ENCODE results near the gene NMRK2. TPM values are rescaled to one million over a fixed set of nuclear protein-coding genes. Genes with fewer than 3 reads are reported as not detected.

NMRK2 gene
- total and polyA plus RNA-seq, 2 of the 13 experiments (the other 11 are each of a cell fraction or from before 2014, with no cell fraction given): not detected

DNA sequence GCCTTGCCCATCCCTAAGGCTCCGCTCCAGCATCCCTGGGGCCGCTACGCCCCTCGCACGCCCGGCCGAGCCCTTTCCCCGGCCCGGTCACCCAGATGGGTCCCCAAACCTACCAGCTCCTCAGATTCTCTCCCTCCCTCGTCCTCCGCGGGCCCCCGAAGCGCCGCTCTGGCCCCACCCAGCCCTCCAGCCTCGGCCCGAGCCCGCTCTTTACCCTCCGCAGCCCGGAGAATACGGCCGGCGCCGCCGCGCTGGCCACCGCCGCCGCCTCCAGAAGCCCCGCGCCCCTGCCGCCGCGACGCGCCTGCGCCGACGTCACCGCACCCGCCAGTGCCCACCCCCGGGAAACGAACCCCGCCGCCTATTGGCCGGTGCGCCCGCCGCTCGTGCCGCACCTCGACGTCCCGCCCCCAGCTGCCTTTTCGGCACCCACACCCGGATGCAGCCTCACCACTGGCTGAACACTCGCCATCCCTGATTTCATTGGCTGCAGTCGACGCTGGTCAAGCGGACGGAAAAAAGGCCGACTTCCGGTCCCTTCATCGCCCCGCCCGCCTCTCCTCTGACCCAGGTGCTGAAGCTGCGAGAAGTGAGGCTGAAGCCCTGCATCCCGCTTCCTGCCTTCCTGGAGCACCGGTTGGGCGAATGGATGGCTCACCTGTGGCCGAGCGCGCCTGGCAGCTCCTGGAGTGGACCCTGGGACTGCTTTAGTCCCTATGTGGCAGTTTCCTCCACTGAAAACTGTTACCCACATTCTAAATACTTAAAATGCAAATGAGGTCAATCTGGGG lies 38.1 kb downstream of the NMRK2 start, which contains the start of gene DAPK3 (continued):
- TF ChIP-seq ZNF749 (CRISPR knock-in tag; IDR thresholded peaks at IDR 0.05; ENCODE audit: borderline replicate concordance): no peak; the same call in 1 of the 2 replicates
- no peak for TF ChIP-seq ZNF816 (CRISPR knock-in tag; IDR thresholded peaks at IDR 0.05; ENCODE audit: borderline replicate concordance)
- no peak; the same call in 1 of the 2 replicates for TF ChIP-seq ZNF556 (CRISPR knock-in tag; IDR thresholded peaks at IDR 0.05; ENCODE audit: borderline replicate concordance)
- no peak for TF ChIP-seq YEATS4 (CRISPR knock-in tag; IDR thresholded peaks at IDR 0.05; ENCODE audit: borderline replicate concordance)
- no peak for TF ChIP-seq TRIM24 (CRISPR knock-in tag; IDR thresholded peaks at IDR 0.05)
- TF ChIP-seq ZNF577 (CRISPR knock-in tag; IDR thresholded peaks at IDR 0.05; ENCODE audit: borderline replicate concordance, low read depth): no peak
- TF ChIP-seq ZNF572 (CRISPR knock-in tag; IDR thresholded peaks at IDR 0.05): no peak
- TF ChIP-seq, protein P1, sequence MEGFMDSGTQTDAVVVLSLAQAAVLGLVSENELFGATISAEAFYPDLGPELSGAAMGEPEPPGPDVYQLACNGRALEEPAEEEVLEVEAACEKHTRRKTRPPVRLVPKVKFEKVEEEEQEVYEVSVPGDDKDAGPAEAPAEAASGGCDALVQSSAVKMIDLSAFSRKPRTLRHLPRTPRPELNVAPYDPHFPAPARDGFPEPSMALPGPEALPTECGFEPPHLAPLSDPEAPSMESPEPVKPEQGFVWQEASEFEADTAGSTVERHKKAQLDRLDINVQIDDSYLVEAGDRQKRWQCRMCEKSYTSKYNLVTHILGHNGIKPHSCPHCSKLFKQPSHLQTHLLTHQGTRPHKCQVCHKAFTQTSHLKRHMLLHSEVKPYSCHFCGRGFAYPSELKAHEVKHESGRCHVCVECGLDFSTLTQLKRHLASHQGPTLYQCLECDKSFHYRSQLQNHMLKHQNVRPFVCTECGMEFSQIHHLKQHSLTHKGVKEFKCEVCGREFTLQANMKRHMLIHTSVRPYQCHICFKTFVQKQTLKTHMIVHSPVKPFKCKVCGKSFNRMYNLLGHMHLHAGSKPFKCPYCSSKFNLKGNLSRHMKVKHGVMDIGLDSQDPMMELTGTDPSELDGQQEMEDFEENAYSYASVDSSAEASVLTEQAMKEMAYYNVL (CRISPR knock-in tag; IDR thresholded peaks at IDR 0.05; ENCODE audit: borderline replicate concordance): no peak
- TF ChIP-seq, protein P2, sequence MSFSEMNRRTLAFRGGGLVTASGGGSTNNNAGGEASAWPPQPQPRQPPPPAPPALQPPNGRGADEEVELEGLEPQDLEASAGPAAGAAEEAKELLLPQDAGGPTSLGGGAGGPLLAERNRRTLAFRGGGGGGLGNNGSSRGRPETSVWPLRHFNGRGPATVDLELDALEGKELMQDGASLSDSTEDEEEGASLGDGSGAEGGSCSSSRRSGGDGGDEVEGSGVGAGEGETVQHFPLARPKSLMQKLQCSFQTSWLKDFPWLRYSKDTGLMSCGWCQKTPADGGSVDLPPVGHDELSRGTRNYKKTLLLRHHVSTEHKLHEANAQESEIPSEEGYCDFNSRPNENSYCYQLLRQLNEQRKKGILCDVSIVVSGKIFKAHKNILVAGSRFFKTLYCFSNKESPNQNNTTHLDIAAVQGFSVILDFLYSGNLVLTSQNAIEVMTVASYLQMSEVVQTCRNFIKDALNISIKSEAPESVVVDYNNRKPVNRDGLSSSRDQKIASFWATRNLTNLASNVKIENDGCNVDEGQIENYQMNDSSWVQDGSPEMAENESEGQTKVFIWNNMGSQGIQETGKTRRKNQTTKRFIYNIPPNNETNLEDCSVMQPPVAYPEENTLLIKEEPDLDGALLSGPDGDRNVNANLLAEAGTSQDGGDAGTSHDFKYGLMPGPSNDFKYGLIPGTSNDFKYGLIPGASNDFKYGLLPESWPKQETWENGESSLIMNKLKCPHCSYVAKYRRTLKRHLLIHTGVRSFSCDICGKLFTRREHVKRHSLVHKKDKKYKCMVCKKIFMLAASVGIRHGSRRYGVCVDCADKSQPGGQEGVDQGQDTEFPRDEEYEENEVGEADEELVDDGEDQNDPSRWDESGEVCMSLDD (CRISPR knock-in tag; IDR thresholded peaks at IDR 0.05; ENCODE audit: borderline replicate concordance): no peak
- no peak for TF ChIP-seq RNF2 (conservative IDR thresholded peaks at IDR 0.05; ENCODE audit: low read depth)
- TF ChIP-seq MEIS1 (CRISPR knock-in tag; IDR thresholded peaks at IDR 0.05; ENCODE audit: borderline replicate concordance): peak; percentile 66; the same call in 1 of the 2 replicates
- no peak for TF ChIP-seq ZNF605 (CRISPR knock-in tag; IDR thresholded peaks at IDR 0.05)
- no peak for TF ChIP-seq PLRG1 (conservative IDR thresholded peaks at IDR 0.05)
- peak; percentile 67; the same call in 1 of the 2 replicates for TF ChIP-seq SAFB2 (CRISPR knock-in tag; IDR thresholded peaks at IDR 0.05; ENCODE audit: borderline replicate concordance, low read depth)
- TF ChIP-seq GLI4 (CRISPR knock-in tag; IDR thresholded peaks at IDR 0.05; ENCODE audit: borderline replicate concordance): no peak
- TF ChIP-seq ZMYM3 (CRISPR knock-in tag; IDR thresholded peaks at IDR 0.05): no peak
- TF ChIP-seq MAF1 (CRISPR knock-in tag; IDR thresholded peaks at IDR 0.05; ENCODE audit: borderline replicate concordance): no peak
- TF ChIP-seq, protein P3, sequence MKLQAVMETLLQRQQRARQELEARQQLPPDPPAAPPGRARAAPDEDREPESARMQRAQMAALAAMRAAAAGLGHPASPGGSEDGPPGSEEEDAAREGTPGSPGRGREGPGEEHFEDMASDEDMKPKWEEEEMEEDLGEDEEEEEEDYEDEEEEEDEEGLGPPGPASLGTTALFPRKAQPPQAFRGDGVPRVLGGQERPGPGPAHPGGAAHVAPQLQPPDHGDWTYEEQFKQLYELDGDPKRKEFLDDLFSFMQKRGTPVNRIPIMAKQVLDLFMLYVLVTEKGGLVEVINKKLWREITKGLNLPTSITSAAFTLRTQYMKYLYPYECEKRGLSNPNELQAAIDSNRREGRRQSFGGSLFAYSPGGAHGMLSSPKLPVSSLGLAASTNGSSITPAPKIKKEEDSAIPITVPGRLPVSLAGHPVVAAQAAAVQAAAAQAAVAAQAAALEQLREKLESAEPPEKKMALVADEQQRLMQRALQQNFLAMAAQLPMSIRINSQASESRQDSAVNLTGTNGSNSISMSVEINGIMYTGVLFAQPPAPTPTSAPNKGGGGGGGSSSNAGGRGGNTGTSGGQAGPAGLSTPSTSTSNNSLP (IDR thresholded peaks at IDR 0.05; ENCODE audit: low read depth, low read length): no peak
- no peak for TF ChIP-seq ZNF75D (CRISPR knock-in tag; IDR thresholded peaks at IDR 0.05; ENCODE audit: borderline replicate concordance)
- no peak; the same call in 1 of the 2 replicates for TF ChIP-seq FOXJ3 (CRISPR knock-in tag; IDR thresholded peaks at IDR 0.05; ENCODE audit: borderline replicate concordance)
- no peak for TF ChIP-seq ZNF550 (CRISPR knock-in tag; IDR thresholded peaks at IDR 0.05; ENCODE audit: borderline replicate concordance)
- no peak for TF ChIP-seq ZNF10 (CRISPR knock-in tag; IDR thresholded peaks at IDR 0.05; ENCODE audit: borderline replicate concordance, low read depth)
- TF ChIP-seq ADNP (CRISPR knock-in tag; IDR thresholded peaks at IDR 0.05): no peak
- no peak for TF ChIP-seq BRD4 (CRISPR knock-in tag; IDR thresholded peaks at IDR 0.05)
